RKO (cell line): ENCODE results near the gene SEMA3B.
A peak's percentile ranks its signal among the peaks of the same experiment; 100 is the strongest.

Experiments used
- DNase-seq: peaks from one replicate; pipeline ENCODE4 v3.0.0-alpha.2; 2016; ENCODE audit warnings: low spot score

SEMA3B gene

GRCh38 chr3:50317300-50317699, 48.4 kb downstream of the SEMA3B start:
- no peak for DNase-seq

DNA sequence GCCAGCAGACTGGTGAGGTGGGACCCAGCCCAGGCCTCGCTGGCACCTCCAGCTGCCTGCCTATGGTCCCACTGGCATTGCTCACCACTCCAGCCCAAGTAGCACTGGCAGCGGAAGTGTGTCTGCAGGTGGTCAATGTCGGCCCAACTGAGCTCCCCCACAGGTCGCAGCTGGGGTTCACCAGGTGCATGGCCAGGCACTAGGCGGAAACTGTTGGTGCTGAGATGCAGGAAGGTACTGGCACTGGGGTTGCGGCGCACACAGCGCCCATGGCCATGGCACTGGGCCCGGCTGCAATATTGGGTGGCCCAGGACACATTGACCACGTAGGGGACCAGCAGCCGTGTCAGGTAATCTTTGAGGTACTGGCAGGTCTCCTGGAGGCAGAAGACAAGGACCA, 49.2 kb downstream of the SEMA3B start:
- no peak for DNase-seq

DNA sequence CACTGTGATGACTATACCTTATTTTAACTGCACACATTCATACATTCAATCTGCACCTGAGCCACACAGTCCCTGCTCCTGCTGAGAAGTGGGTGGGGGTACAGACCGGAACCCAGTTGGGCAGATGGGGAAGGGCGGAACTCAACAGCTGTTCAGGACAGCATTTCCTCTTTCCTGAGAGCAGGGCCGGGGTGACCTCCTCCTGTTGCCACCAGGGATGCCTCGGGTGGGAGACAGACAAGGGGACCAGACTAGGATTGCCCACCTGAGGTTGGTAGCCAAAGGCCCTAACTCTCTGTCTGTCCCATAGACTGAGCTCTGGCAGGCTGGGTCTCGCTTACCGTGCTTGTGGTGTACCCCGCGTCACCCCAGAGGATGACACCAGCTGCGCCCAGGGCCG, 49.7 kb downstream of the SEMA3B start:
- DNase-seq = no peak

DNA sequence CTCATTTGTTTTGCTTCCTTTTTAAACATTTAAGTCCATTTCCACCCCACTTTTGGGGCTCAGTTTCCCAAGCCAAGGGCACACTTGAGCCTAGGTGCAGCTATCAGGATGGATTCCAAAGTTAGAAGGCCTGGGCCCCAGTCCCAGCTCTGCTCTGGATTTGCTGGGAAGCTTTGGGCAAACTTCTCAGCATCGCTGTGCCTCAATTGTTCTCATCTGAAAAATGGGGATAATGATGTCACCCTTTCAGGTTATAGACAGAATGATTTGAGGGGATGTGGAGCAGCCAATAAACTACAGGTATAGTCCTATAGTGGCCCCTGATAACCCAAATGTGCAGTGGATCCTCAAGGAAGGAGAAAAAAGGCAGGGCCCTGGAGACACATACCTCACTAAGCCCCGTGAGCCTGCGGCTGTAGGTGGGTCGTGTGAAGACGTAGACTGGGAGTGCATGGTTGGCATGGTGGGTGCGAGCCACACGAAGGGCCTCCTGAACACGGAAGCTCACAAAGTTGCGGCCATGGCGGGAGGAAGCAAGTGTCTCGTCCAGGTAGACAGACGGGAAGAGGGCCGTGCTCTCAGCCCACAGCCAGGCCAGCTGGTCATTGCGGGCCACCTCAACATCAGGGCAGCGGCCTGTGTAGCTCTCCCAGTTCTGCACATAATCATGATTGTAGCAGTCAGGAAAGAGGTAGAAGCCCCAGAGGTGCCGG, 50.4 kb downstream of the SEMA3B start:
- no peak for DNase-seq

GRCh38 chr3:50319894-50320625, 51.1 kb downstream of the SEMA3B start:
- no peak for DNase-seq

DNA sequence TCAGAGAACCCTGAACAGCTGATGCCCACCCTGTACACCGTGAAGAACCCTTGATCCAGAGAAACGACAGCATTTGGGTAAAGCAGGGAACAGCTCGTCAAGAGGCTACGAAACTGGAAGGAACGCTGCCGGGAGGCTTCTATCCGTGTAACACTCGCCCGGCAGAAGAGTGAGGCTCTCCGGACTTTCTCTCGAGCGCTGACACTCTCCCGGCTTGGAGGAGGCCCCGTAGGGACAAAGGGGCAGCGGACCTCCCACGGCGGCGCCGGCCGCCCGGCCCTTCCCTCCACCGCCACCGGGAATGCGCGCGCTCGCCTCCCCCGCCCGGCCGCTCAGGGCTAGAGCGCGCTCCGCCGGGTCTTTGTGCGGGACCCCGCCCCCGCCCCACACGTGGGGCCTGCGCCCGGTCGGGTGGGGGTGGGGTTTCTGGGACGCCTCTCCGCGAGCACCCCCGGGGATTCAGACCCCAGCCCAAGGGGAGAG, 51.9 kb downstream of the SEMA3B start:
- DNase-seq = peak; percentile 68

DNA sequence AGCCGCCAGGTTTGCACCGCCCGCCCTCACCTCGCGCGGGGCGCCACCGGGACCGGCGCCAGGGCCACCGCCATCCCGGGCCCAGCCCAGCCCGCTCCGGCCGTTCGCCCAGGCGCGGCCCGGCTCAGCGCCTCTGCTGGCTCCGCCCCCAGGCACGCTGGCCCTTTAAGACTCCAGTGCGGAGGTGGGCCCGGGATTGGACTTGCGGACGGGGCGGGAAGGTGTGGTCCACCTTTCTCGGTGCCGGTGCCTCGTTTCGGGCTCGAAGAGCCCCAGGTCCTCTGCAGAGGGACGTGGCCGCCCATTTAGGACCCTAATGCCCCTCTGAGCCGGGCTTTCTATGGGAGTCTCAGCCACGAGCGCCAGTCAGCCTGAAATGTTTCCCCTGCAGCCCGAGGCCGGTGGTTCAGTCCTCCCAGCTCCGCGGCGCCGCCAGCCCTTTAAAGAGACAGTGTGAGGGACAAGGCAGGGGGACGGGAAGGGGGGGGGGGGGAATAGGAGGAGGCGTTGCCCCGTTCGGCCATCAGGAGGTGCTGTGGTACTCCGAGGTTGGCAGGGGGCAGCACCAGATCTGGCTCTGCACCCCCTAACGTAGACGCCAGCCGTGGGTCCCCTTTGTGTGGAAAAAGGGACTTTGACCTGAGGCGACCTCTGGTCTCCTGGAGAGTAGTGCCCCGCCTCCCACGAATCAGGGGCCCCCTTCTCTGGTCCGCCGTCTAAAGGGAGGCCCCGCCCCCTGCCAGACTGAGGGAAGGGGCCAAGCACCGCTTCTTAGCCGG, 52.6 kb downstream of the SEMA3B start:
- DNase-seq = peak; percentile 91

DNA sequence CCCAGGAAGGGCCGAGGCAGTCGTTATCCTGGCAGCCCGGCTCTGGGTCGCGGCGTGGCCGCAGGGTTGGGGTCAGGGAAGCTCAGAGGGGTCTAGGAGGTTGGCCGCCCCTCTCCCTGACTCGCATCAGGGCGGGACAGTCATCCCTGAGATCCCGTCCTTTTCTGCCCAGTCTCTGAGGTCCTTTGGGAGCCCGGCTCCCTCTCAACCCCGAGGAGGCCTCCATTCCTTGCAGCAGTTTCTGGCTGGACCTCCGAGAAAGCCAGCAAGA, 53.1 kb downstream of the SEMA3B start:
- DNase-seq = no peak

DNA sequence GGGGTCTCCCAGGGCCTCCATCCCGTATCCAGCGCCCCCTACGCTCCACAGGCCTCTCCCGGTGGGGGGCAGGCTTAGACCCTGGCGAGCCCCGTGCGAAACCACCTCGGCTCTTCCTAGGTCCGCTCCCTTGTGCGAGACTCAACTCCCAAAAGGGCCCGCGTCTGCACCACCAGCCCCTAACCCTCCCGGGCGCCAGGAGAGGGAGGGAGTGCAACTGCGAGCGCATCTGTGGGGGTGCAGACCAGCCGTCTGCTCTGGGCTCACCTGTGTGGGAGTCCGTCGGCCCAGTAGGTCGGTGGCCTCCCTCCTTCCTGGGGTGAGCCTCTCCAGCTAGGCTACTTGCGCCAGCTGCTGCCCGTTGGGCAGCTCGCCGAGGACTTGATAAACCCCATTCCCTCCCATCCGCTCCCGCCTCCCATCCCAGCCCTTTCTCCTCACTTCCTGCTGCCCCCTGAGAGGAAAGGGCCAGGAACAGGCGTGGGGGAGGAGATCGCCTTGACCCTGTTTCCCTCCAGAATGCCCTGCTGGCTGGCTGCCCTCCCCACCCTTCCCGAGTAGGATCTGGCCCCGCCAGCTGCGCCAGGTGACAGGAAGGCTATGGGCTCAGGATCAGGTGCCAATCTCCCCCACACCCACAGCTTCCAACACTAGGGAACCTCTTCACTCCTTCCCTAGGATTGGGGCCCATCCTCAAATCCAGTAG, 53.6 kb downstream of the SEMA3B start, which contains the start of gene HYAL2:
Gene HYAL2, minus strand, starts transcription at position 360 of the 706 bp plus-strand sequence. CDS start 2,256 bp downstream, outside the sequence.
- no peak for DNase-seq

GRCh38 chr3:50323092-50323600, 54.2 kb downstream of the SEMA3B start:
- DNase-seq = no peak

DNA sequence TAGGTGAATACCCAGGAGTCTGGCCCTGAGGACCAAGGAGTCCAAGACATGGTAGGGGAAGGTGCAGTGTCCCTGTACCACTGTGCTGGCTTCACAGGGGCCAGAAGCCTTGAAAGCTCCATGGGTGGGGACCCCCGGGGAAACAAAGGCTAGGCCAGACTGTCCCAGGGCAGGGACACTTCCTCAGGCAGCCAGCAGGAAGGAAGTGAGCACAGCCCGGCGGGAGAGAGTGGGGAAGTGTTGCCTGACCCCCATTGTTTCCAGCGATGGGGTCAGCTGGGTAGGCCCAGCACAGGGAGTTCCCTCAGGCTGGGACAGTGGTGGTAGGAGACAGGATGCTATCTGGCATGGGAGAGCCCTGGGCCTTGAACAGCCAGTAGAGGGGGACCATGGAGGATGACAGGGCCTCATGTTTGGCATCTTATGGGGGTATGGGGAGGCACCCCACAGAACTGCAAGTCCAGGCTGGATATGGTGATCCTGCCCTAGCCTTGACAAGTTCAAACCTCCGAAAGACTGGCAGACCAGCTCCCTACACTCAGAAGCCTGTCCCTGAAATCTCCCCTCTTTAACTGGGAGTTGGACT, 54.8 kb downstream of the SEMA3B start:
- no peak for DNase-seq

DNA sequence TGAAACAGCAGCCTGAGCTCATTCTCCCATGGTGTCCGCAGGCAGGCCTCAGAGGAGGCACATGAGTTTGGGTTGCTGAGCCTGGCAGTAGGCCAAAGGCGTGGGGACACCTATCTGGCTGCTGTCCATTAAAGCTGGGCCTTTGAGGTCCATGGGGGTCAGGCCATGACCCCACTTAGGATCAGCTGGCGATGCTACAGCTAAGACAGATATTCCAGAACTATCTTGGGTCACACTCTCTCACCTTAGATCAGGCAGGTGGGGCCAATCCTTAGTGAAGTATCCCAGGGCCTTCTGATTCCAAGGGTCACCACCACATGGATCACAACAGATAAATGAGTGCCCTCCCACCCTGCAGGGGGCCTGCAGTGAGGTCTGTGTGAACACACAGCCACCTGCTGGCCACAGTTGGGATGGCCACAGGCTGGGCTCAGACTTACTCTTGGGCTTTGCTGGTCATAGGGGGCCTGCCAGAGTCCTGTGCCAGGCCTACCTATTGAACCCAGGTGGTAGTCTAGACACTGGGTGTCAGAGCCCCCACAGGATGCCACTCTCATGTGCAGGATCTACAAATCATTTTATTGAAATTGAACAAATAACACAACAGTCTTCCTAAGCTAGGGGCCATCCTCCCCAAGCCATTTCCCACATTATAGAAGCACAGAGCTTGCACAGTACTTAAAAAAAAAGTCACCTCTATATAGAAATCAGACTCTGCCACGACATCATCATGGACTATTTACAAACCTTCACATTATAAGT, 55.6 kb downstream of the SEMA3B start:
- peak; percentile 73 for DNase-seq

DNA sequence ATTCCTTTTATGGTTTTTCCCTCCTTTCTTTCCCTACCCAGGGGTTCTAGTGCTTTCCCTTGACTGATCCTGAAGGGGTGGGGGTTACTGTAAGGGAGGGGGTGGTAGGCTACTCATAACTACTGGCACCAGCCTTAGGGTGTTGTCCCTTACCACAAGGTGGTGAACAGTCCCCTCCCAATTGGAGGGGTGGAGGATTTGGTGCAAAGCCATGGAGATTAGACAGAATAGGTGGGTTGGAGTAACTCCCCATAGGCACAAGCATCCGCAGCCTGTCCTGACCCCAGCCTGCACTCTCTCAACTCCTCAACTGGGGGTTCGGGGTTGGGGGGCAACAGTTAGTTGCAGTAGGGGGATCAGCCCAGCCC, 56.1 kb downstream of the SEMA3B start:
- no peak for DNase-seq

DNA sequence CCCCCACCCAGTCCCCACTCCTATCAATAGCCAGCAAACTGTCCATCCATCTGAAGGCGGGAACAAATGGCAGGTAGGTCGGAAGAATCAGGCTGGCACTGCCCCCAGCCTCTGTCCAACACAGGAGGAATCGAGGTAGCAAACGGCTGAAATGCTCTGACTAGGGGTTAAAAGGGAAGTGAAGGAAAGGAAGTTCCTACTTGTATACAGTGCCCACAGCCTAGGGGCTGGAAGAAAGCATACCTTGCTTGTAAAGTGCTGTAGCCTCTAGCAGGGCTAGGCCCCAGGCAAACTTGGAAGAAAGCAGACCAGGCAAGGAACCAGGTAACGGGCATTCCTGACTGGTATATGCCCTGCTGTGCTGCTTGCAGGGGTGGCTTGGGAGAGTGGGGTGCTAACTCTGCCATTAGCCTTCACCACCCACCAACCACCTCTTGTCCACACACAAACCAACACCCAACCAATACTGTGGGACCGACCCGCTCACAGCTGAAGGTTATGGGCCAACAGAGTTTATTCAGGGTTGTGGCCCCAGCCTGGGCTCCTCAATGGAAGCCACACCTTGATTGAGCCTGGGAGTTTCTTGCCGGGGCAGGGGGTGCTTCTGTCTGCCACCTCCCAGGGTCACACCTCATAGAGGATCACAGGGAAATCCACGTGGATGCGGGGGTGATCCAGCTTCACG, 56.7 kb downstream of the SEMA3B start:
- no peak for DNase-seq

GRCh38 chr3:50326182-50326541, 57.2 kb downstream of the SEMA3B start:
- DNase-seq = no peak

DNA sequence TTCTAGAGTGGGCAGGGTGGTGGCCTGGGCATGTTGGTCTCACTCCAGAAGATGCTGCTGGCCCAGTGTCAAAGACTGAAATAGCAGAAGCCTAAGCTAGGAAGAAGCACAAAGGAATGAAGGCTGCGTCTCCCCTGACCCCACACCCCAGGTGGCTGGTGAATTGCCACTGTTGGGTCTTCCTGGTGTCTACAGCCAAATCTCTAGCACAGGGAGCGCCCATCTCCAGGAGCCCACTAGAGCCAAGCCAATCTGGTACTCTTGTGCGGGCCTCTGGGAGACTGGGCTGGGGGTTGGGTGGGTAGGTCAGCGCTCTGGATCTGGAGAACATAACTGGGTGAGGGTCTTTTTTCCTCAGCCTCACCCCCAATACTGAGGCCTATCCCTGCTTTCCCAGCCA, 58.2 kb downstream of the SEMA3B start:
- no peak for DNase-seq
